Peyer's patch (tissue), 4 donors: ENCODE data around the gene H2BK1.

Experiments used
- CTCF ChIP-seq, 6 experiments: fragments of 450-650 bp in 4 of 6; fragments of 200-600 bp in 2 of 6; sonication (generic) in 1 of 6; IDR thresholded peaks; one replicate each; pipeline ENCODE4 v1.5.1; 2017 to 2019; ENCODE audit warnings: antibody characterized with exemption in 6 of 6, mild to moderate bottlenecking in 3 of 6, moderate library complexity in 1 of 6
- POLR2A ChIP-seq, 2 donors: fragments of 450-650 bp; IDR thresholded peaks; one replicate each; pipeline ENCODE4 v1.5.1; 2017; ENCODE audit warnings: antibody characterized with exemption in 2 of 2, mild to moderate bottlenecking in 2 of 2, moderate library complexity in 2 of 2

- no peak for TF ChIP-seq POLR2A (IDR thresholded peaks at IDR 0.05)
- no peak for TF ChIP-seq CTCF (IDR thresholded peaks at IDR 0.05)
These were observed 37.5 kb upstream of the H2BK1 start for GRCh38 chr7:151247611-151248345.
